Omental fat pad (tissue), 4 donors: ENCODE results near the gene ATXN10. TPM values are rescaled to one million over a fixed set of nuclear protein-coding genes. Genes with fewer than 3 reads are reported as not detected.

Experiments
- ATAC-seq: fragments of 150-250 bp; one replicate; pipeline ENCODE4 v1.9.1; 2016; ENCODE audit warnings: mild to moderate bottlenecking, moderate library complexity; ENCODE audit not compliant: low FRiP score
- DNase-seq: peaks from one replicate; pipeline ENCODE4 v3.0.0-alpha.2; 2019; ENCODE audit warnings: low spot score
- CTCF ChIP-seq, 3 donors: fragments of 450-650 bp; IDR thresholded peaks; one replicate each; pipeline ENCODE4 v1.5.1; 2016 to 2017; ENCODE audit warnings: antibody characterized with exemption in 3 of 3, mild to moderate bottlenecking in 3 of 3, moderate library complexity in 2 of 3
- total RNA-seq, 4 donors: library from RNA; depleted of rRNA; stranded (reverse); fragments of >200 nt; gene quantifications; one replicate each; pipeline ENCODE4 v1.1.0, GENCODE V29; 2016

Gene ATXN10
- total RNA-seq, 4 donors from 2014 or later: 80.9 to 127 (median 103) TPM

DNA sequence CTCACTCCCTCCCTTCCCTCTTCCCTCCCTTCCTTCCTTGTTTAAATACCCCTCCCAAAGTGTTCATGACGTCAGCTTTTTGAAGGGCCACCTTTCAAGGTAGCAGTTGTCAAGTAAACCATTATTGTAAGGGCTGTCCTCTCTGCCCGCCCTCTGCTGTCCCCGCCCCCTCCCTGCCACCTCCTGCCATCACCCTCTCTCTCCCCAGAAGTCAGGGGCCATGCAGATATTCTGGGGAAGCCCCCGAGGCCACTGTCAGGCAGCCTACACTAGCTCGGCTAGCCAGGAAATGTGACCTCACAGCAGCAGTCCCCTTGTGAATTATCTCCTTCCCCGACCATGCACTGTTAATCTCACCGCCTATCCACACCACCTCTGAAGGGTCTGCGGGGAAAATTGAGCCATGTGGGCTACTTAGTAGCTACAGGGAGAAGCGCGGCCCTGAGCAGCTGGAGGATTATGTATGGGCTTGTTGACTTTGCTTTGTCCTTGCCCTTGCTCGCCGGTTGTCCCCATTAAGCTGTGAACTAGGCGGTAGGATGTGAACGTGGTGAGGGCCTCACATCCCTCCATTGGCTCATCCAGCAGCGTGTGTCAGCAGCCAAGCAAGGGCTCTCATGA lies 42.1 kb upstream of the ATXN10 start:
- ATAC-seq (no peak), DNase-seq (no peak)
- TF ChIP-seq CTCF (IDR thresholded peaks at IDR 0.05): no peak

- ATAC-seq (no peak), DNase-seq (no peak)
- no peak for TF ChIP-seq CTCF (IDR thresholded peaks at IDR 0.05)
These were observed 41.2 kb upstream of the ATXN10 start for GRCh38 chr22:45630436-45630835.

DNA sequence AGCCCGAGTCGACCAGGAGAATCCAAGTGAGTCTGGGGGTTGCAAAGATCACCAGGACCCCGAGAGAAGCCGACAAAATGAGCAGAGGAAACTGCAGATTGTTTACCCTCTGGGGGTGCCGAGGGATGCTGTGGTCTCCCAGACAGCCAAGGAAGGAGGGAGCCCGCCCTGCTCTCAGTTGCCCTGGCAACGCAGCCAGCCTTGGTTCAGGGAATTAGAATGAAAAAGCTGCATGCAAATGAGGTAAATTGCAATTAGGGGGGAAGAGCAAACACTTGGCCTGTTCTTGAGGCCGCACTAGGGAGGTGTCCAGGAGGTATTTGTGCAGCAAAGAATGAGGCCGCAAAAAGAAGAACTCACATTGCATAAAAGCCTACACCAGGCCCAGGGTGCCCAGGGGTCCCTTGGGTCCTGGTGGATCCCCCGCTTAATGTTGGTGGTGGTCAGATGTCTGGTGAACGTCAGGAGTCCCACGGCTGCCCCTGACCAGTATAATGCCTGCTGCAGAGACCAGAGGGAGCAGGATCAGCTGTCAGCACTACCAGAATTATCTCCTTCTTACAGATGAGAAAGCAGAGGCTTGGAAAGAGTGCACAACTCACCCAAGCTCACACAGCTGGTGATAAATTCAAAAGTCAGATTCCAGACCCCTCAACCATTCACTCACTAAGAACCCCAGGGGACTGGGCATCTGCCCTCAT lies 40.3 kb upstream of the ATXN10 start:
- TF ChIP-seq CTCF (IDR thresholded peaks at IDR 0.05): no peak
- ATAC-seq (no peak), DNase-seq (no peak)

- no peak for TF ChIP-seq CTCF (IDR thresholded peaks at IDR 0.05)
- ATAC-seq (no peak), DNase-seq (no peak)
These were observed 39.8 kb upstream of the ATXN10 start for GRCh38 chr22:45631841-45632238.

DNA sequence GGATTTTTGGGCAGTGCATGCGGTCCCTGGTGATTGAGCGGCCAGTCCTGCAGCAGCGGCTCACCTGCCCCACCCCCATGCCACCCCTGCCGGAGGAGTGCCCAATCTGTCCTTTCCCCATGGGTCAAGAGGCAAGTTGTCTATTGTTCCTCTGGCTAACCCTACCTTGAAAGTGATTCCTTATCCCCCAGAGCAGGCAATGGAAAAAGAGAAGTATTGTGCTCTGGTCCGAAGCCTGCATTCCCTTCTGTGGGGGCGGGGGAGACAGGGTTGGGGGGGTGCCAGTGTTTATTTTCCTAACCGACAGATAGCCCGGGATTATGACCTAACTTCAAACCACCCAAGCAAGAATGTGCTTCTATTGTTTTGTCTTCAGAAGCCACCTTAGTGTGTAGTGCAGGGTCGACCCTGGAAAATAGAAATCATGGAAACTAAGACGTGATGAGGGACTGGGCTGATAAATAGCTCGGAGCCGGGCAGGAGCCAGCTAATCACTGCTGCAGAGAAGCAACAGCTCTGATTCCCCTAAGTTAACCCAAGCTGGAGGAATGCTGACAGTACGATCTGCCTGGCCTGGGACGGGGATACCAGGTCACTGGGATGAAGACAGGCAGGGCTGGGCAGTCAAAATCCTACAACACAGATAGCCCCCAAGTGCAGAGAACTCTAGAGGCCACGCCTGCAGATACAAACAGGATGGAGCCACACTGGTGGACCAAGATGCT lies 38.7 kb upstream of the ATXN10 start:
- no peak for DNase-seq
- no peak for TF ChIP-seq CTCF (IDR thresholded peaks at IDR 0.05)
- ATAC-seq: no peak

DNA sequence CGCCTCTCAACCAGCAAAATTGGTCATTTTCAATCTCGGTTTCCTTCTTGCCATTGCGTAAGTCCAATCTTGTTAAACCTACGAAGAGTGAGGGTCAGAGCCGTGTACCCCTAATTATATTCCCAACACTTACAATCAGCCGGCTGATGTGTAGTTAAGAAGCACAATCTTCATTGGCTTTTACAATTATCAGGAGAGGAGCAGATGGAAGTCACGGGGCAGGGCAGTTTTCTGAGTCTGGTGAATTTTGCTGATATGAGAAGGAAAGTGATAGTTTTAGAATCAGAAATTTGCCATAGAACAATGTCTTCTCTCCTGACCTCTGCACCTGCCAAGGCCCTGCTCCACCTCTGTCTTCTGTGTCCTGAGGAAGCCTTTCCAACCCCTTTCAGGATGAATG lies 35.0 kb upstream of the ATXN10 start:
- DNase-seq: no peak
- no peak for TF ChIP-seq CTCF (IDR thresholded peaks at IDR 0.05)
- no peak for ATAC-seq
